H1 (cell line): ENCODE measurements around the gene RAET1G. TPM values are rescaled to one million over a fixed set of nuclear protein-coding genes. Genes with fewer than 3 reads are reported as not detected.

Experiments
- HDAC2 ChIP-seq, 2 experiments: fragments of 300-600 bp in 1 of 2; sonication (generic) in 1 of 2; IDR thresholded peaks; 2 replicates each; pipeline ENCODE4 v1.6.1; 2011 to 2012; ENCODE audit warnings: low read depth in 2 of 2, low read length in 2 of 2, mild to moderate bottlenecking in 2 of 2, moderate library complexity in 2 of 2, borderline replicate concordance in 1 of 2, inconsistent platforms in 1 of 2
- SP1 ChIP-seq: IDR thresholded peaks from 2 replicates; pipeline ENCODE4 v1.6.1; 2011; ENCODE audit warnings: low read depth, low read length
- polyA plus RNA-seq, 7 experiments: library from polyadenylated mRNA; depleted of rRNA in 3 of 7; stranded (reverse) in 5 of 7; unstranded in 2 of 7; fragments of >200 nt in 5 of 7; fragments of 200-250 nt in 2 of 7; gene quantifications; 1 replicate in 5 of 7; 2 replicates in 1 of 7; 4 replicates in 1 of 7; pipeline versions ENCODE4 v1.2.1 to v1.2.3, GENCODE V29; 2011 to 2013; ENCODE audit warnings: missing spikeins in 2 of 7, mixed read lengths in 2 of 7
- total RNA-seq: library from RNA; stranded (reverse); fragmentation: NEBNext Ultra II Directional; extraction: Animal tissue kit (Norgen Biotek cat#: 25700); gene quantifications from 2 replicates; pipeline ENCODE4 v1.2.1, GENCODE V29; 2021
- TF ChIP-seq, protein P1 (sequence below): IDR thresholded peaks from 2 replicates; pipeline ENCODE4 v1.6.1; 2011; ENCODE audit warnings: low read depth, mild to moderate bottlenecking, low read length; ENCODE audit not compliant: insufficient read depth
- TF ChIP-seq, protein P2 (sequence below): IDR thresholded peaks from 2 replicates; pipeline ENCODE4 v1.6.1; 2012; ENCODE audit warnings: low read length, inconsistent platforms

The RAET1G gene
- total and polyA plus RNA-seq, 2 of the 8 experiments (the other 6 are each of a cell fraction or from before 2014, with no cell fraction given) = 0.08 TPM; not detected in 1

- TF ChIP-seq SP1 = no peak
- TF ChIP-seq, protein P1, sequence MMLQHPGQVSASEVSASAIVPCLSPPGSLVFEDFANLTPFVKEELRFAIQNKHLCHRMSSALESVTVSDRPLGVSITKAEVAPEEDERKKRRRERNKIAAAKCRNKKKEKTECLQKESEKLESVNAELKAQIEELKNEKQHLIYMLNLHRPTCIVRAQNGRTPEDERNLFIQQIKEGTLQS = no peak
- no peak for TF ChIP-seq HDAC2 (IDR thresholded peaks at IDR 0.05; ENCODE audit: borderline replicate concordance in 1 of 2, low read depth in 2 of 2, low read length in 2 of 2)
- TF ChIP-seq, protein P2, sequence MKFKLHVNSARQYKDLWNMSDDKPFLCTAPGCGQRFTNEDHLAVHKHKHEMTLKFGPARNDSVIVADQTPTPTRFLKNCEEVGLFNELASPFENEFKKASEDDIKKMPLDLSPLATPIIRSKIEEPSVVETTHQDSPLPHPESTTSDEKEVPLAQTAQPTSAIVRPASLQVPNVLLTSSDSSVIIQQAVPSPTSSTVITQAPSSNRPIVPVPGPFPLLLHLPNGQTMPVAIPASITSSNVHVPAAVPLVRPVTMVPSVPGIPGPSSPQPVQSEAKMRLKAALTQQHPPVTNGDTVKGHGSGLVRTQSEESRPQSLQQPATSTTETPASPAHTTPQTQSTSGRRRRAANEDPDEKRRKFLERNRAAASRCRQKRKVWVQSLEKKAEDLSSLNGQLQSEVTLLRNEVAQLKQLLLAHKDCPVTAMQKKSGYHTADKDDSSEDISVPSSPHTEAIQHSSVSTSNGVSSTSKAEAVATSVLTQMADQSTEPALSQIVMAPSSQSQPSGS = no peak
Observed at GRCh38 chr6:149901444-149902140, 21.3 kb downstream of the RAET1G start (continued).
